Thyroid gland (tissue), 4 donors: ENCODE data around the gene IL19. TPM values are rescaled to one million over a fixed set of nuclear protein-coding genes. Genes with fewer than 3 reads are reported as not detected.
"Not testable (repeated sequence)": the region's sequence is repeated elsewhere in the genome, so short reads cannot be mapped to it uniquely, and the experiment has no call there.

ENCODE experiments used
- DNase-seq, 2 donors: peaks; one replicate each; pipeline ENCODE4 v3.0.0-alpha.2; 2019
- H3K27ac ChIP-seq, 3 donors: fragments of 200-600 bp; sonication (generic); 1 replicate in 2 of 3; 2 replicates in 1 of 3; pipeline ENCODE4 v1.5.1; 2016 to 2019; ENCODE audit warnings: mild to moderate bottlenecking in 1 of 3, moderate library complexity in 1 of 3
- H3K27me3 ChIP-seq: fragments of 200-600 bp; sonication (generic); one replicate; pipeline ENCODE4 v1.5.1; 2019
- H3K36me3 ChIP-seq, 2 donors: fragments of 200-600 bp; sonication (generic); one replicate each; pipeline ENCODE4 v1.5.1; 2016 to 2019
- H3K4me1 ChIP-seq, 2 donors: fragments of 200-600 bp; sonication (generic); one replicate each; pipeline ENCODE4 v1.5.1; 2017 to 2019
- H3K4me3 ChIP-seq, 3 donors: fragments of 200-600 bp; sonication (generic); replicated peaks in 1 of 3; 1 replicate in 2 of 3; 2 replicates in 1 of 3; pipeline ENCODE4 v1.5.1; 2016; ENCODE audit warnings: mild to moderate bottlenecking in 1 of 3
- H3K9me3 ChIP-seq: fragments of 200-600 bp; sonication (generic); one replicate; pipeline ENCODE4 v1.5.1; 2017
- CTCF ChIP-seq, 6 experiments: fragments of 200-600 bp in 3 of 6; fragments of 450-650 bp in 3 of 6; sonication (generic) in 3 of 6; IDR thresholded peaks; one replicate each; pipeline ENCODE4 v1.5.1; 2016 to 2019; ENCODE audit warnings: antibody characterized with exemption in 6 of 6, mild to moderate bottlenecking in 2 of 6, inconsistent platforms in 1 of 6, moderate library complexity in 1 of 6
- POLR2A ChIP-seq, 2 donors: fragments of 450-650 bp; IDR thresholded peaks; one replicate each; pipeline ENCODE4 v1.6.1; 2017; ENCODE audit warnings: antibody characterized with exemption in 2 of 2, mild to moderate bottlenecking in 2 of 2, moderate library complexity in 1 of 2
- WGBS, 2 donors: methylation state at CpG; one replicate each; pipeline ENCODE4 v1.1.5; 2017; 5-methylcytosine and 5-hydroxymethylcytosine counted together
- intact Hi-C: fragments of 100-400 bp; cut with DNase I; formaldehyde crosslinking; loops from one replicate; pipeline ENCODE4 v1.15.1; 2023
- total RNA-seq, 4 donors: library from RNA; depleted of rRNA; stranded (reverse); fragments of >200 nt; gene quantifications; one replicate each; pipeline ENCODE4 v1.2.3, GENCODE V29; 2016

Gene IL19
- total RNA-seq, 4 donors from 2014 or later = not detected

- Histone ChIP-seq H3K9me3 (no peaks in the 10 kb centered on the region), H3K27me3 (no peaks in the 10 kb centered on the region), H3K27ac (no peak overlapping the region), H3K36me3 (no peaks in the 10 kb centered on the region), H3K4me3 (no peak overlapping the region), H3K4me1 (no peaks in the 10 kb centered on the region)
- no peak for TF ChIP-seq POLR2A (IDR thresholded peaks at IDR 0.05)
- TF ChIP-seq CTCF (IDR thresholded peaks at IDR 0.05) = no peak
- DNase-seq = no peak
- WGBS, 2 donors = 77 to 81% methylated on average over 3 of the region's 3 CpGs
- intact Hi-C loops = no loop called here
Observed at GRCh38 chr1:206774093-206774492, 3.5 kb downstream of the IL19 start.

- intact Hi-C loops = no loop called here
- Histone ChIP-seq H3K27ac (no peak overlapping the region), H3K4me3 (no peak overlapping the region), H3K4me1 (no peaks in the 10 kb centered on the region), H3K36me3 (no peaks in the 10 kb centered on the region), H3K27me3 (no peaks in the 10 kb centered on the region), H3K9me3 (no peaks in the 10 kb centered on the region)
- DNase-seq = no peak
- WGBS, 2 donors = 74 to 75% methylated on average over 4 of the region's 4 CpGs
- TF ChIP-seq CTCF (IDR thresholded peaks at IDR 0.05) = no peak
- no peak for TF ChIP-seq POLR2A (IDR thresholded peaks at IDR 0.05)
Observed at GRCh38 chr1:206776229-206776628, 5.7 kb downstream of the IL19 start.

GRCh38 chr1:206778031-206778430 lies 7.5 kb downstream of the IL19 start:
- Histone ChIP-seq H3K36me3 (no peaks in the 10 kb centered on the region), H3K4me3 (no peak overlapping the region), H3K27me3 (no peaks in the 10 kb centered on the region), H3K4me1 (no peaks in the 10 kb centered on the region), H3K9me3 (no peaks in the 10 kb centered on the region), H3K27ac (no peak overlapping the region)
- WGBS, 2 donors = 57 to 77% methylated on average over 3 to 7 of the region's 7 CpGs
- intact Hi-C loops = no loop called here
- no peak for TF ChIP-seq CTCF (IDR thresholded peaks at IDR 0.05)
- TF ChIP-seq POLR2A (IDR thresholded peaks at IDR 0.05) = no peak
- no peak for DNase-seq

GRCh38 chr1:206778911-206779310 lies 8.3 kb downstream of the IL19 start:
- H3K36me3 ChIP-seq, H3K4me1 ChIP-seq, H3K27ac ChIP-seq, H3K4me3 ChIP-seq, DNase-seq, H3K27me3 ChIP-seq, H3K9me3 ChIP-seq, intact Hi-C loops: not testable (repeated sequence)
- 80% methylated on average over 6 of the region's 6 CpGs for WGBS, 2 donors

GRCh38 chr1:206779638-206780037 lies 9.1 kb downstream of the IL19 start:
- DNase-seq = no peak
- Histone ChIP-seq H3K4me3 (no peak overlapping the region), H3K27ac (no peak overlapping the region), H3K9me3 (no peaks in the 10 kb centered on the region), H3K36me3 (no peaks in the 10 kb centered on the region), H3K27me3 (no peaks in the 10 kb centered on the region), H3K4me1 (no peaks in the 10 kb centered on the region)
- no peak for TF ChIP-seq CTCF (IDR thresholded peaks at IDR 0.05)
- intact Hi-C loops = no loop called here
- WGBS, 2 donors = 73 to 85% methylated on average over 2 of the region's 2 CpGs

GRCh38 chr1:206782448-206782847 lies 11.9 kb downstream of the IL19 start:
- Histone ChIP-seq H3K4me1 (no peaks in the 10 kb centered on the region), H3K27me3 (no peaks in the 10 kb centered on the region), H3K36me3 (no peaks in the 10 kb centered on the region), H3K27ac (no peak overlapping the region), H3K9me3 (no peaks in the 10 kb centered on the region), H3K4me3 (no peak overlapping the region)
- WGBS, 2 donors = 94 to 100% methylated on average over 2 of the region's 2 CpGs
- TF ChIP-seq POLR2A (IDR thresholded peaks at IDR 0.05) = no peak
- no peak for TF ChIP-seq CTCF (IDR thresholded peaks at IDR 0.05)
- no peak for DNase-seq
- intact Hi-C loops = no loop called here
